OCI-LY3 (cell line): ENCODE data around the gene USP30.

Experiments
- H2AFZ ChIP-seq: fragments of 200-600, 300-600 bp; shearing (Covaris generic); 2 replicates; pipeline ENCODE4 v1.6.0; 2014; ENCODE audit warnings: antibody characterized with exemption, low read depth, low read length
- H3K27ac ChIP-seq: fragments of 200-600, 300-600 bp; sonication (generic); 2 replicates; pipeline ENCODE4 v1.5.1; 2014; ENCODE audit warnings: mild to moderate bottlenecking, low read length, moderate library complexity, mixed read lengths
- H3K27me3 ChIP-seq: fragments of 200-600, 300-600 bp; sonication (generic); 2 replicates; pipeline ENCODE4 v1.6.1; 2014; ENCODE audit warnings: low read depth, low read length, mixed read lengths
- H3K36me3 ChIP-seq: fragments of 200-600, 300-600 bp; sonication (generic); replicated peaks from 2 replicates; pipeline ENCODE3; 2014; ENCODE audit warnings: low read depth, low read length, mixed read lengths
- H3K4me1 ChIP-seq: fragments of 300-600, 200-600 bp; sonication (generic); 2 replicates; pipeline ENCODE4 v1.6.1; 2014; ENCODE audit warnings: low read length, mixed read lengths
- H3K4me2 ChIP-seq: fragments of 200-600, 300-600 bp; sonication (generic); 2 replicates; pipeline ENCODE4 v1.6.1; 2014; ENCODE audit warnings: low read length, mixed read lengths
- H3K4me3 ChIP-seq: fragments of 300-600, 200-600 bp; sonication (generic); 2 replicates; pipeline ENCODE4 v1.5.1; 2014; ENCODE audit warnings: antibody characterized with exemption, mild to moderate bottlenecking, low read length, moderate library complexity
- H3K79me2 ChIP-seq: fragments of 300-600, 200-600 bp; shearing (Covaris generic); 2 replicates; pipeline ENCODE4 v1.6.1; 2014; ENCODE audit warnings: mild to moderate bottlenecking, low read length, mixed read lengths
- H3K9ac ChIP-seq: fragments of 300-600, 200-600 bp; shearing (Covaris generic); 2 replicates; pipeline ENCODE4 v1.6.0; 2014; ENCODE audit warnings: mild to moderate bottlenecking, low read length, moderate library complexity
- H3K9me3 ChIP-seq: fragments of 200-600, 300-600 bp; shearing (Covaris generic); 2 replicates; pipeline ENCODE4 v1.6.1; 2014; ENCODE audit warnings: low read length, mixed read lengths; ENCODE audit not compliant: insufficient read depth
- H4K20me1 ChIP-seq: fragments of 200-600, 300-600 bp; sonication (generic); 2 replicates; pipeline ENCODE4 v1.6.1; 2016; ENCODE audit warnings: low read length, mixed read lengths; ENCODE audit not compliant: insufficient read depth
- CTCF ChIP-seq: fragments of 200-600, 300-600 bp; sonication (generic); IDR thresholded peaks from 2 replicates; pipeline ENCODE4 v1.5.1; 2014; ENCODE audit warnings: antibody characterized with exemption, low read length, low read depth
- EZH2phosphoT487 ChIP-seq: fragments of 200-600 bp; shearing (Covaris generic); IDR thresholded peaks from 2 replicates; pipeline ENCODE4 v1.6.1; 2018; ENCODE audit warnings: antibody characterized with exemption, mixed run types, low read depth

The USP30 gene

GRCh38 chr12:109093022-109093918 lies 40.9 kb downstream of the USP30 start, which contains the start of gene ALKBH2:
Gene ALKBH2, minus strand, starts transcription at chr12:109093472. Its CDS starts 686 bp downstream, at chr12:109092786.
- H3K9me3 ChIP-seq: no peaks in the 10 kb centered on the region
- no peaks in the 10 kb centered on the region for H4K20me1 ChIP-seq
- H3K9ac ChIP-seq: peak within 1 kb of the TSS; percentile 86
- peak within 1 kb of the TSS; percentile 95 for H3K4me2 ChIP-seq
- H3K79me2 ChIP-seq: peaks cover 38% of the 10 kb centered on the region
- peak within 1 kb of the TSS; percentile 92 for H2AFZ ChIP-seq
- peak within 1 kb of the TSS; percentile 86 for H3K4me3 ChIP-seq
- TF ChIP-seq CTCF: peak; percentile 85
- TF ChIP-seq EZH2phosphoT487: no peak
- peak within 1 kb of the TSS; percentile 23; the same call in 1 of the 2 replicates for H3K27ac ChIP-seq
- H3K4me1 ChIP-seq: peaks cover 24% of the 10 kb centered on the region
- peaks cover 27% of the 10 kb centered on the region for H3K36me3 ChIP-seq
- no peaks in the 10 kb centered on the region for H3K27me3 ChIP-seq

- Histone ChIP-seq H2AFZ (peak overlapping the region; percentile 94), H3K27me3 (no peaks in the 10 kb centered on the region), H3K4me3 (peak overlapping the region; percentile 93), H3K9me3 (no peaks in the 10 kb centered on the region), H4K20me1 (no peaks in the 10 kb centered on the region), H3K4me1 (peaks cover 26% of the 10 kb centered on the region), H3K27ac (no peak overlapping the region; the same call in 1 of the 2 replicates), H3K36me3 (peaks cover 30% of the 10 kb centered on the region), H3K4me2 (peak overlapping the region; percentile 85), H3K79me2 (peaks cover 28% of the 10 kb centered on the region), H3K9ac (peak overlapping the region; percentile 77)
- TF ChIP-seq EZH2phosphoT487: no peak
- TF ChIP-seq CTCF: no peak
These were observed 44.7 kb downstream of the USP30 start for GRCh38 chr12:109097140-109097434.

DNA sequence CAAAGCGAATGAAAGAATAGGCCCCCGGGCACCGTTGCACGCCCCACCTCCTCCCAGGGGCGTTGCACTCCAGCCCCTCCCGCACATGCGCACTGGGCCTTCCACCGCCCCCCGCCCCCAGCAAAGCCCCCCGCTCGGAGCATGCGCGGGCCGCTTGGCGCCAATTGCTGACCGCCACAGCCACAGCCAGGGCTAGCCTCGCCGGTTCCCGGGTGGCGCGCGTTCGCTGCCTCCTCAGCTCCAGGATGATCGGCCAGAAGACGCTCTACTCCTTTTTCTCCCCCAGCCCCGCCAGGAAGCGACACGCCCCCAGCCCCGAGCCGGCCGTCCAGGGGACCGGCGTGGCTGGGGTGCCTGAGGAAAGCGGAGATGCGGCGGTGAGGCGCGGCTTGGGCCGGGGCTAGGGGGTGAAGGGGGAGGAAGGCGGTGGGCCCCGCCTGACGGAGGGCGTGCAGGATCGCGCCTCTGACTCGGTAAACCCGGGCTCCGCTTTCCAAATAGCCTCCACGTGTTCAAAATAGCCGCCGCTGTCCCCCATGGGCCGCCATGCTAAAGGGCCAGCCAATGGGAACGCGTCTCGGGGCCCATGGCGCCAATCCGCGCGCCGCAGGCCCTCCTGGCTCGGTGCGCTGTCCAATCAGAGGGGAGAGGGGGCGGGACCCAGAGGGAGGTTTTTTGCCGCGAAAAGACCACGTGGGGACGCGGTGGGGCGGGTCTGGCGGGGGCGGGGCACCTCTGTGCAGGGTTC lies 45.2 kb downstream of the USP30 start, which contains the start of gene UNG:
Gene UNG (plus strand): TSS at position 163 of the 748 bp plus-strand sequence. CDS start 83 bp downstream, at position 246.
- H3K79me2 ChIP-seq: peaks cover 23% of the 10 kb centered on the region

GRCh38 chr12:109098183-109098604 lies 45.8 kb downstream of the USP30 start:
- Histone ChIP-seq H3K27me3 (no peaks in the 10 kb centered on the region), H2AFZ (no peak overlapping the region), H3K79me2 (peaks cover 17% of the 10 kb centered on the region), H3K4me1 (peaks cover 20% of the 10 kb centered on the region), H4K20me1 (no peaks in the 10 kb centered on the region), H3K4me3 (peak overlapping the region; percentile 93), H3K36me3 (peaks cover 30% of the 10 kb centered on the region), H3K27ac (no peak overlapping the region), H3K9me3 (no peaks in the 10 kb centered on the region), H3K4me2 (peak overlapping the region; percentile 82), H3K9ac (peak overlapping the region; percentile 65)
- TF ChIP-seq EZH2phosphoT487 (no peak), CTCF (no peak)

More for the DNA sequence above, 45.2 kb downstream of the USP30 start, which contains the start of gene UNG:
- Histone ChIP-seq H3K27me3 (no peaks in the 10 kb centered on the region), H3K4me1 (peaks cover 21% of the 10 kb centered on the region), H4K20me1 (no peaks in the 10 kb centered on the region), H2AFZ (peak within 1 kb of the TSS; percentile 94), H3K4me3 (peak within 1 kb of the TSS; percentile 93), H3K27ac (peak within 1 kb of the TSS; percentile 51), H3K4me2 (peak within 1 kb of the TSS; percentile 85), H3K36me3 (peaks cover 29% of the 10 kb centered on the region), H3K9me3 (no peaks in the 10 kb centered on the region), H3K9ac (peak within 1 kb of the TSS; percentile 77)
- TF ChIP-seq EZH2phosphoT487: no peak
